ENCODE results near the gene P3H2.

DNA sequence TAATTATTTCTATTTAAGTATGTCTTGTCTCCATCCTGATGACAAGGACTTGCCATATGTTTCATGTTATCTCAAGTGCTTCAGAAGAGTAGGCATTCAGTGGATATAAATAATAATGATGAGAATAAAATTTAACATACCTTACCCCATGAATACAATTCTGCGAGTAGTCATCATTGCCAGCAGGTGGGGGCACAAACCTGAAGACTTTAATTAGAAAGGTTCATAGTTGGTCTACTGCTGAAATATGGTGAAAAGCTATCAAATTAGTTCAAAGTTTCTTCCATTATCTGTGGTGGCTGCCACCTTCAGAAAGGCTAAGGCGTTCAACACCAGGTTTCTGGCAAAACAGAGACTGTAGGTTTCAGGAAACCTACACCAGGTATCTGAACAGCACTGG is 100.9 kb downstream of the P3H2 start:
- no peak for TF ChIP-seq POLR2AphosphoS5 (IDR thresholded peaks at IDR 0.05)
- TF ChIP-seq, protein P1, sequence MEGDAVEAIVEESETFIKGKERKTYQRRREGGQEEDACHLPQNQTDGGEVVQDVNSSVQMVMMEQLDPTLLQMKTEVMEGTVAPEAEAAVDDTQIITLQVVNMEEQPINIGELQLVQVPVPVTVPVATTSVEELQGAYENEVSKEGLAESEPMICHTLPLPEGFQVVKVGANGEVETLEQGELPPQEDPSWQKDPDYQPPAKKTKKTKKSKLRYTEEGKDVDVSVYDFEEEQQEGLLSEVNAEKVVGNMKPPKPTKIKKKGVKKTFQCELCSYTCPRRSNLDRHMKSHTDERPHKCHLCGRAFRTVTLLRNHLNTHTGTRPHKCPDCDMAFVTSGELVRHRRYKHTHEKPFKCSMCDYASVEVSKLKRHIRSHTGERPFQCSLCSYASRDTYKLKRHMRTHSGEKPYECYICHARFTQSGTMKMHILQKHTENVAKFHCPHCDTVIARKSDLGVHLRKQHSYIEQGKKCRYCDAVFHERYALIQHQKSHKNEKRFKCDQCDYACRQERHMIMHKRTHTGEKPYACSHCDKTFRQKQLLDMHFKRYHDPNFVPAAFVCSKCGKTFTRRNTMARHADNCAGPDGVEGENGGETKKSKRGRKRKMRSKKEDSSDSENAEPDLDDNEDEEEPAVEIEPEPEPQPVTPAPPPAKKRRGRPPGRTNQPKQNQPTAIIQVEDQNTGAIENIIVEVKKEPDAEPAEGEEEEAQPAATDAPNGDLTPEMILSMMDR (IDR thresholded peaks at IDR 0.05) = no peak
- TF ChIP-seq EP300 (IDR thresholded peaks at IDR 0.05) = no peak
- no peak for TF ChIP-seq POLR2A (IDR thresholded peaks at IDR 0.05; ENCODE audit: low read depth)
